Parathyroid adenoma (tissue), 2 donors: ENCODE measurements around the gene KPNA4.

Experiments used
- H2AFZ ChIP-seq: fragments of 300-600 bp; sonication (generic); one replicate; pipeline ENCODE4 v1.7.0; 2017; ENCODE audit warnings: antibody characterized with exemption, mild to moderate bottlenecking
- H3K27ac ChIP-seq: fragments of 300-600 bp; sonication (generic); one replicate; pipeline ENCODE4 v1.7.0; 2017
- H3K27me3 ChIP-seq: fragments of 300-600 bp; sonication (generic); one replicate; pipeline ENCODE4 v1.7.0; 2017; ENCODE audit warnings: low read length; ENCODE audit not compliant: control insufficient read depth, insufficient read depth
- H3K36me3 ChIP-seq: fragments of 300-600 bp; sonication (generic); one replicate; pipeline ENCODE4 v1.7.0; 2017; ENCODE audit warnings: low read length; ENCODE audit not compliant: control insufficient read depth, insufficient read depth
- H3K4me1 ChIP-seq: fragments of 300-600 bp; sonication (generic); one replicate; pipeline ENCODE4 v1.7.0; 2017; ENCODE audit warnings: control low read depth
- H3K4me2 ChIP-seq: fragments of 300-600 bp; sonication (generic); one replicate; pipeline ENCODE4 v1.7.0; 2017; ENCODE audit warnings: low read length
- H3K4me3 ChIP-seq: fragments of 300-600 bp; sonication (generic); one replicate; pipeline ENCODE4 v1.7.0; 2017; ENCODE audit warnings: low read depth, low read length
- H3K79me2 ChIP-seq: fragments of 300-600 bp; sonication (generic); one replicate; pipeline ENCODE4 v1.7.0; 2017; ENCODE audit warnings: control low read depth
- H3K9ac ChIP-seq: fragments of 300-600 bp; sonication (generic); one replicate; pipeline ENCODE4 v1.7.0; 2017; ENCODE audit warnings: mild to moderate bottlenecking
- H3K9me3 ChIP-seq: fragments of 300-600 bp; sonication (generic); one replicate; pipeline ENCODE4 v1.7.0; 2017; ENCODE audit warnings: low read length; ENCODE audit not compliant: control insufficient read depth
- TF ChIP-seq, protein P1 (sequence below): fragments of 300-600 bp; sonication (generic); IDR thresholded peaks from one replicate; pipeline ENCODE4 v1.7.0; 2017; ENCODE audit warnings: antibody characterized with exemption, mild to moderate bottlenecking
- donor health status: primary hyperparathyroidism.

Gene KPNA4

GRCh38 chr3:160475153-160475552 lies 90.2 kb downstream of the KPNA4 start:
- TF ChIP-seq, protein P1, sequence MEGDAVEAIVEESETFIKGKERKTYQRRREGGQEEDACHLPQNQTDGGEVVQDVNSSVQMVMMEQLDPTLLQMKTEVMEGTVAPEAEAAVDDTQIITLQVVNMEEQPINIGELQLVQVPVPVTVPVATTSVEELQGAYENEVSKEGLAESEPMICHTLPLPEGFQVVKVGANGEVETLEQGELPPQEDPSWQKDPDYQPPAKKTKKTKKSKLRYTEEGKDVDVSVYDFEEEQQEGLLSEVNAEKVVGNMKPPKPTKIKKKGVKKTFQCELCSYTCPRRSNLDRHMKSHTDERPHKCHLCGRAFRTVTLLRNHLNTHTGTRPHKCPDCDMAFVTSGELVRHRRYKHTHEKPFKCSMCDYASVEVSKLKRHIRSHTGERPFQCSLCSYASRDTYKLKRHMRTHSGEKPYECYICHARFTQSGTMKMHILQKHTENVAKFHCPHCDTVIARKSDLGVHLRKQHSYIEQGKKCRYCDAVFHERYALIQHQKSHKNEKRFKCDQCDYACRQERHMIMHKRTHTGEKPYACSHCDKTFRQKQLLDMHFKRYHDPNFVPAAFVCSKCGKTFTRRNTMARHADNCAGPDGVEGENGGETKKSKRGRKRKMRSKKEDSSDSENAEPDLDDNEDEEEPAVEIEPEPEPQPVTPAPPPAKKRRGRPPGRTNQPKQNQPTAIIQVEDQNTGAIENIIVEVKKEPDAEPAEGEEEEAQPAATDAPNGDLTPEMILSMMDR = no peak
- H3K4me2 ChIP-seq = no peak overlapping the region
- H2AFZ ChIP-seq = no peak overlapping the region
- no peaks in the 10 kb centered on the region for H3K9me3 ChIP-seq
- no peaks in the 10 kb centered on the region for H3K36me3 ChIP-seq
- H3K4me3 ChIP-seq = no peak overlapping the region
- no peaks in the 10 kb centered on the region for H3K4me1 ChIP-seq
- no peak overlapping the region for H3K9ac ChIP-seq
- H3K79me2 ChIP-seq = no peaks in the 10 kb centered on the region
- H3K27me3 ChIP-seq = no peaks in the 10 kb centered on the region
- no peak overlapping the region for H3K27ac ChIP-seq

GRCh38 chr3:160474416-160474838 lies 90.9 kb downstream of the KPNA4 start:
- H3K79me2 ChIP-seq = no peaks in the 10 kb centered on the region
- no peak overlapping the region for H3K4me2 ChIP-seq
- no peak overlapping the region for H2AFZ ChIP-seq
- TF ChIP-seq, protein P1 = no peak
- no peak overlapping the region for H3K27ac ChIP-seq
- H3K36me3 ChIP-seq = no peaks in the 10 kb centered on the region
- H3K9ac ChIP-seq = no peak overlapping the region
- no peaks in the 10 kb centered on the region for H3K4me1 ChIP-seq
- no peaks in the 10 kb centered on the region for H3K9me3 ChIP-seq
- H3K4me3 ChIP-seq = no peak overlapping the region
- no peaks in the 10 kb centered on the region for H3K27me3 ChIP-seq

DNA sequence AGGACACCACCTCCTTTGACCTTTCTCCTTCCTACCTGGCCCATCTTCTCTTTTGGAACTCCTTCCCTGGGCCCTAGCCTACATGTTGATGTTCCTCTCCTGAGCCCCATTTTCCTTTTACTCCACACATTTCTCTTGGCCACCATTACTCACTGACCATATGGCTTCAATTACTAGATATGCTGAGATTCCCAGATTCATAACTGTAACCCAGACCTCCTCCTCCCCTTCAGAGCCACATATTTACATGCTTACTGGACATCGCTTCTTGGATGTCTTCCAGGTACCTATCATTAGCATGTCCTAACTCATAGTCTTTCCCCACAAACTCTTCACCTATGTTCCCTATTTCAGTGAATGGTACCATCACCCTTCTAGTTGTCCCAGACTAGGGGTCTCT lies 91.4 kb downstream of the KPNA4 start:
- H3K79me2 ChIP-seq = no peaks in the 10 kb centered on the region
- H3K4me1 ChIP-seq = no peaks in the 10 kb centered on the region
- no peak overlapping the region for H3K4me3 ChIP-seq
- H3K27me3 ChIP-seq = no peaks in the 10 kb centered on the region
- H3K4me2 ChIP-seq = no peak overlapping the region
- H3K9ac ChIP-seq = no peak overlapping the region
- H3K27ac ChIP-seq = no peak overlapping the region
- no peaks in the 10 kb centered on the region for H3K36me3 ChIP-seq
- no peak overlapping the region for H2AFZ ChIP-seq
- TF ChIP-seq, protein P1 = no peak
- no peaks in the 10 kb centered on the region for H3K9me3 ChIP-seq

DNA sequence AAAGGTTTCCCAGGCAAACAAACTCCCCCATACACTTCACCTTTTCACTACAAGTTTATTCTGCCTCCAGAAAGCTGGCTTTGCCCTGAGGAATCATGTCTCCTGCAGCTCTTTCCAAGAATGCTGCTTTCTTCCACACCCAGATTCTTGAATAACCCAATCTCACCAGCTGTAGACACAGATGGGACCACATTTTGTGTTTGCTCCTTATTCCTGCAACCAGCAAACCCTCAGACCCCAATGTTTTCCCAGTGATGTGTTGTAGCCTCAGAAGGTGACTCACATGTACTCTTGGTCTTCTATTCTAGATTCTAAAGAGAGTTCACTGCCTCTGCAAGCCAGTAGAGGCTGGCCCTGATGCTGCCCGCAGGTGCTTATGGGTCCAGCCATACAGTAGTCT lies 92.2 kb downstream of the KPNA4 start:
- Histone ChIP-seq H3K27ac (no peak overlapping the region), H3K36me3 (no peaks in the 10 kb centered on the region), H2AFZ (no peak overlapping the region), H3K9me3 (no peaks in the 10 kb centered on the region), H3K79me2 (no peaks in the 10 kb centered on the region), H3K4me1 (no peaks in the 10 kb centered on the region), H3K4me3 (no peak overlapping the region), H3K9ac (no peak overlapping the region), H3K4me2 (no peak overlapping the region), H3K27me3 (no peaks in the 10 kb centered on the region)
- TF ChIP-seq, protein P1 = no peak

- Histone ChIP-seq H3K4me3 (no peak overlapping the region), H3K4me2 (no peak overlapping the region), H3K27ac (no peak overlapping the region), H3K9ac (no peak overlapping the region), H3K27me3 (no peaks in the 10 kb centered on the region), H3K79me2 (no peaks in the 10 kb centered on the region), H2AFZ (no peak overlapping the region), H3K9me3 (no peaks in the 10 kb centered on the region), H3K4me1 (no peaks in the 10 kb centered on the region), H3K36me3 (no peaks in the 10 kb centered on the region)
- TF ChIP-seq, protein P1 = no peak
These were observed 93.0 kb downstream of the KPNA4 start for GRCh38 chr3:160472344-160472743.
